Superior temporal gyrus (tissue), 1 donor: ENCODE results near the gene TMEM94.
"Not testable (repeated sequence)": the region's sequence is repeated elsewhere in the genome, so short reads cannot be mapped to it uniquely, and the experiment has no call there.

ENCODE experiments used
- DNase-seq: peaks from one replicate; pipeline ENCODE4 v3.0.0-alpha.2; 2016; ENCODE audit errors: extremely low spot score

TMEM94 gene

GRCh38 chr17:75445296-75445695 lies 11.1 kb upstream of the TMEM94 start:
- no peak for DNase-seq

GRCh38 chr17:75445896-75446295 lies 10.5 kb upstream of the TMEM94 start:
- not testable (repeated sequence) for DNase-seq

GRCh38 chr17:75447951-75448856 lies 8.2 kb upstream of the TMEM94 start:
- DNase-seq, result no peak

GRCh38 chr17:75450270-75450669 lies 6.2 kb upstream of the TMEM94 start:
- no peak for DNase-seq

GRCh38 chr17:75454193-75454592 lies 2.2 kb upstream of the TMEM94 start:
- DNase-seq, result no peak

- not testable (repeated sequence) for DNase-seq
Measured at GRCh38 chr17:75454672-75455071, 1.8 kb upstream of the TMEM94 start.

GRCh38 chr17:75456039-75456416 lies 407 bp upstream of the TMEM94 start:
- DNase-seq, result no peak

- peak; percentile 71 for DNase-seq
Measured at GRCh38 chr17:75457047-75457654, 716 bp downstream of the TMEM94 start.

GRCh38 chr17:75459246-75459589 lies 2.8 kb downstream of the TMEM94 start:
- DNase-seq, result no peak

GRCh38 chr17:75459590-75460267 lies 3.3 kb downstream of the TMEM94 start:
- peak; percentile 57 for DNase-seq

- no peak for DNase-seq
Measured at GRCh38 chr17:75460295-75460694, 3.9 kb downstream of the TMEM94 start.

- no peak for DNase-seq
Measured at GRCh38 chr17:75463603-75464002, 7.2 kb downstream of the TMEM94 start.

GRCh38 chr17:75465039-75465438 lies 8.6 kb downstream of the TMEM94 start:
- no peak for DNase-seq

- peak; percentile 56 for DNase-seq
Measured at GRCh38 chr17:75468291-75468754, 11.9 kb downstream of the TMEM94 start.

GRCh38 chr17:75468779-75469373 lies 12.4 kb downstream of the TMEM94 start:
- DNase-seq, result no peak

- DNase-seq, result no peak
Measured at GRCh38 chr17:75471207-75471606, 14.8 kb downstream of the TMEM94 start.

GRCh38 chr17:75472119-75472518 lies 15.7 kb downstream of the TMEM94 start:
- no peak for DNase-seq

- DNase-seq, result peak; percentile 70
Measured at GRCh38 chr17:75473246-75473645, 16.8 kb downstream of the TMEM94 start.

GRCh38 chr17:75474736-75475135 lies 18.3 kb downstream of the TMEM94 start:
- DNase-seq, result no peak

GRCh38 chr17:75475144-75475835 lies 18.9 kb downstream of the TMEM94 start:
- peak; percentile 21 for DNase-seq

- DNase-seq, result peak; percentile 16
Measured at GRCh38 chr17:75475851-75476250, 19.4 kb downstream of the TMEM94 start.

GRCh38 chr17:75476271-75476671 lies 19.8 kb downstream of the TMEM94 start:
- DNase-seq, result peak; percentile 86
